Measurements from ENCODE around the gene DES. TPM values are rescaled to one million over a fixed set of nuclear protein-coding genes. Genes with fewer than 3 reads are reported as not detected.

DES gene
- polyA plus RNA-seq, 3 donors, result 5.5 to 10.1 (median 7.4) TPM

DNA sequence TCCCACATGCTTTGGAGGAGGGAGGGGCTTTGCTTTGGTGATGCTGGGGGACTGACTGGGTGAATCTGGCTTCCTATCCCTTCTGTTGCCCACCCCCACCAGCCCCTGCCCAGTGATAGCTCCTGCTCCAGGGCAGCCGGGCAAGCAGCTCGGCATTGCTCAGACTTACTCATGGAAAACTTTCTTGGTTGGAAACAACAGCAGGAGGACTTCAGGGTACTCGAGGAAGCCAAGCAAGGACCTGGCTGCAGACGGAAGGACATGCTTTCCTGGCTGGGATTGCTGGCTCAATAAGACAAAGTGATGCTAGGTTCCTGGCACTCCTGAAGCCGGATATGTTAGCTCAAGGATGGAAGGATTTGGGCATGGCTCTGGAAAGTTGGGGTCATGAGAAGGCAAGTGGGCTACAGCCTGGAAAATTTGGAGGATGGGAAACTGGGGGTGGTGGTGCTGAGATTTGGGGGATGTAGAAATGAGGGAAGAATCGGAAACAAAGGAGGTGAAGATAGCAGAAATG lies 19.6 kb downstream of the DES start:
- no peak for DNase-seq (ENCODE audit: low read depth in 3 of 3, low spot score in 2 of 3)

- no peak for DNase-seq (ENCODE audit: low read depth in 3 of 3, low spot score in 2 of 3)
Observed at GRCh38 chr2:219438453-219438852, 20.3 kb downstream of the DES start.

GRCh38 chr2:219439506-219439905 lies 21.3 kb downstream of the DES start:
- no peak for DNase-seq (ENCODE audit: low read depth in 3 of 3, low spot score in 2 of 3)

DNA sequence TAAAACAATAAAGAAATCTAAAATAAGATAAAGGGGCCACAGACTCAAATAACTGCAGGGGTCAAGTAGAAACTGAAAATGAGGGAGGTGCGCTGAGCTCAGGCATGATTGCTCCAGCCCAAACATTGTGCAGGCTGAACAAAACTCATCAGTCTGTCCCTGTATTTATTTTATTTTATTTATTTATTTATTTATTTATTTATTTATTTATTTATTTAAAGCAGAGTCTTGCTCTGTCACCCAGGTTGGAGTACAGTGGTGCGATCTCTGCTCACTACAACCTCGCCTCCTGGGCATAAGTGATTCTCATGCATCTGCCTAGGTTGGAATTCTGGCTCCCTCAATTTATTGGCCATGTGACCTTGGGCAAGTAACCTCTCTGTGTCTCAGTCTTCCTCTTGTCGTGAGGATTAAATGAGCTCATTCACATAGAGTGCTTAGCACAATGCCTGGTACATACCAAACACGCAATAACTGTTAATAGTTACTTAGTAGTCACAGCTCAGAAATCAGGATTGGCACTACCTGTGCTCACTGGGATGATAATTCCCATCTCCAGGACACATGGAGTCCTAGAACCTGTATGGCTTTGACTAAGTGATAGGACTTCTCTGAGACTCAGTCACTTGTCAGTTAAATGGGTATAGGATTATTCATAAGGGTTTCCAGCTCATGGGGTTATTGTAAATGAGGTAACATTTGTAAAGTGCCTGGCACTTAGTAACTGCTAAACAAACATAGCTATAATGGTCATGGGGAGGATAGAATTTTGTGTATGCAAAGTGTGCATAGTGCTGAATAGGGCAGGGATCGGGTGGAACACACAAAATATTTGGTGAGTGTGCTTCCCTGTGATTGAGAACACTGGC lies 22.4 kb downstream of the DES start:
- DNase-seq (ENCODE audit: low read depth in 3 of 3, low spot score in 2 of 3), result no peak

DNA sequence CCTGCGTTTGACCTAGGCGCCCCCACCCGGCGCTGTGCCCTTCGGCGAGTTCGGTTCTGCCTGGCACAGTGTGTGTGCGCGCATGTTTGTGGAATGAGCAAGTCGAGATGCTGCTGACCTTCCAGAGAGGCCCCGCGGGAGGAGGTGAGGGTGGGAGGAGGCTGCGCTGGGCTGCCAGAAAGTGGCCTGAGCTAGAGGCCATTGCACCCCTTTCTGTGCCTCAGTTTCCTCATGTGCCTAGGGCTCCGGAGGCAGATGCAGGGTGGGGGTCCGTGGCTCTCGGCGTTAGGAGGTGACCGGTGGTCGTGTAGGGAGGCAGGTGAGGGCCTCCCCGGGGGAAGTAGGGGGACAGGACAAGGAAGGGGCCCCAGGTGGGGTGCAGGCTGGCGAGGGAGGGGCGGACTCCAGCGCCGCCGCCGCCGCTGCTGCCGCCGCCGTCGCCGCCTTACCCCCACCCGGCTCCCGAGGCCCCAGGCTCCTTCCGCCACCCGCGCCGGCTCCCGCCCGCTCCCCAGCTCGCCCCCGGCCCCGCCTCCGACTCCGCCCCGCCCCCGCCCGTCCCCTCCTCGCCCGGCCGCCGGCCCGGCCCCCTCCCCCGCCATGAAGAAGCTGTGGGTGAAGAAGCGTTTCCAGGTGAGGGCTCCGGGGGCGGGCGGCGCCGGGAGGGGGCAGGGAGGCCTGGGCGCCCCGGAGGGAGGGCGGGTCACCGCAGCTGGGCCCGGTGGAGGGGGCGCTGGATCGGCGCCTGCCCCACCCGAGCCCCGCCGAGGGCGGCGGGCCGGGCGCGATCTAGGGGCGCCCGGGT lies 23.5 kb downstream of the DES start:
- no peak for DNase-seq (ENCODE audit: low read depth in 3 of 3, low spot score in 2 of 3)

DNA sequence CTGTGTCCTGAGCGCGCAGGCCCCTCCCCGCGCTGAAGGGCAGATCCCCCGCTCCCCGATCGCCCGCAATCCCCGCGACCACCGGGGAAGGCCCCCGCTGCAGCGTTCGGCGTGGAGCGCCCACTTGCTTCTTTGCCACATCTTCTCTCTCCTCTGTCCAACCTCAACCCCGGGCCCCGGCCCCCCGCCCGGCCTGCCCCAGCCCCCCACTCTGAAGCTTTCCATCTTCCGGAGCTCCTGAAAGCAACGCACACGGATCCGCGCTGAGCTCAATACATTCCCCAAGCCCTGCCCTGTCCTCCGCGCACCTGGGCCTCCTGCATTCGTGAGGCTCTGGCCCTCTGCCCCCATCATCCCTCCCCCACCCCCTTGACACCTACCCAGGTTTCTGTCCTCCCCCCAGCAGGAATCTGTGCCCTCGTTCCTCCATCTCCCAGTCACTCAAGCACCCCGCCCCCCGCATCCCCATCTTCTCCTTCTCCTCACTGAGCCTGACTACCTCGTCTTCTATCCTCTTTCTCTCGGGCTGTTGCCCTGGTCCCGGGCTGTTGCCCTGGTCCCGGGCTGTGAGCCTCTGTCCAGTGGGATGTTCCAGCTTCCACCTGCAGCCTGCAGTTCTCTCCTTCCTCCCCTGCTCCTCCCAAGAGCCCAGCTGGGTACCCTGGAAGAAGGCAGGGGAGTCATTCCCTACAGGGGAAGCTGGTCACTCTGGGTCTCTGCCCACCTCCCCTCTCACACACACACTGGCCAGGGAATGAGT lies 24.3 kb downstream of the DES start:
- DNase-seq (ENCODE audit: low read depth in 3 of 3, low spot score in 2 of 3), result no peak

- DNase-seq (ENCODE audit: low read depth in 3 of 3, low spot score in 2 of 3), result no peak
Observed at GRCh38 chr2:219443016-219443696, 25.0 kb downstream of the DES start.

GRCh38 chr2:219443697-219444023 lies 25.5 kb downstream of the DES start:
- DNase-seq (ENCODE audit: low read depth in 3 of 3, low spot score in 2 of 3), result no peak

DNA sequence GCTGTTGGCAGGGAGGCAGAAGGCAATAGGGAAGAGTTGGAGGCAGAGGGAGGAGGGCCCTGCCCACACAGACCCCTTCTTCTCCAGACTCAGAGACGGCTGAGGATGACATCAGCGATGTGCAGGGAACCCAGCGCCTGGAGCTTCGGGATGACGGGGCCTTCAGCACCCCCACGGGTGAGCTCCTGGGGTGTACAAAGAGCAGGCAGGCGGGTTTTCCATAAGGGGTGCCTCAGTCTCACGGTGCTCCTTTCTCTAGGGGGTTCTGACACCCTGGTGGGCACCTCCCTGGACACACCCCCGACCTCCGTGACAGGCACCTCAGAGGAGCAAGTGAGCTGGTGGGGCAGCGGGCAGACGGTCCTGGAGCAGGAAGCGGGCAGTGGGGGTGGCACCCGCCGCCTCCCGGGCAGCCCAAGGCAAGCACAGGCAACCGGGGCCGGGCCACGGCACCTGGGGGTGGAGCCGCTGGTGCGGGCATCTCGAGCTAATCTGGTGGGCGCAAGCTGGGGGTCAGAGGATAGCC lies 26.5 kb downstream of the DES start:
- DNase-seq (ENCODE audit: low read depth in 3 of 3, low spot score in 2 of 3), result no peak

GRCh38 chr2:219445220-219445640 lies 27.1 kb downstream of the DES start:
- DNase-seq (ENCODE audit: low read depth in 3 of 3, low spot score in 2 of 3), result no peak

DNA sequence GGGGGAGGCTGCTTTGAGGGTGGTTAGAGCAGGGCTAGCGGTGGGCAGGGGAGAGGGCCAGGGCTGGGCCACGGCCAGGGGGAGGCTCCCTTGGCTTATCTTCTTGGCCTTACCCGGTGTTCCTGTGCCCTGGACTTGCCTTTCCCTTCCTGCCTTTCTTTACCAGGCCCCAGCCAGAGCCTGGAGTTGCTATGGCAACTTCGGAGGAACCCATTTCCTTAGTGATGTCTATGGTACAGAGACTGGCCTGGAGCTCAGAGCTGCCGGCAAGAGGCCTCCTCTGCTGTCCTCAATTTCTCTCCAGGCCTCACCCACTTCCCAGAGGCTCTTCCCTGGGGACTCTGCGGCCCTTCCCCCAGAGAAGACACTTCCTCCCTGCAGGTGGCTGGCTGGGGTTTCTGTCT lies 27.9 kb downstream of the DES start:
- no peak for DNase-seq (ENCODE audit: low read depth in 3 of 3, low spot score in 2 of 3)

DNA sequence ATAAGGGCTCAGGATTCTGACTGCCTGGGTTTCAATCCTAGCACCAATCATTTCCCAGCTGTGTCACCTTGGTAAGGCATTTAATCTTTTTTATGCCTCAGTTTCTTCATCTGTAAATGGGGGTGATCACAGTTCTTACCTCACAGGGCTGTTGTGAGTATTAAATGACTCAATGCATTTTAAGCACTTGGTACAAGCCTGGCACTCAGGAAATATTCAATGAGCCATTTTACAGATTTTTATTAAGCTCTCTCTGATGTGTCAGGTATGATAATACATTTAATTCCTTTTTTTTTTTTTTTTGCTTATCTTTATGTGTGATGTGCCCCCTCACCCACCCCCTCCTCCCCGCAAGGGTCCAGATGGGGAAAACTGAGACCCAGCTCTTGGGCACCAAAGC lies 28.5 kb downstream of the DES start:
- no peak for DNase-seq (ENCODE audit: low read depth in 3 of 3, low spot score in 2 of 3)

GRCh38 chr2:219447242-219448098 lies 29.3 kb downstream of the DES start:
- no peak for DNase-seq (ENCODE audit: low read depth in 3 of 3, low spot score in 2 of 3)

GRCh38 chr2:219448099-219448775 lies 30.1 kb downstream of the DES start:
- DNase-seq (ENCODE audit: low read depth in 3 of 3, low spot score in 2 of 3), result no peak

- DNase-seq (ENCODE audit: low read depth in 3 of 3, low spot score in 2 of 3), result no peak
Observed at GRCh38 chr2:219448776-219449341, 30.7 kb downstream of the DES start.

GRCh38 chr2:219449609-219450008 lies 31.4 kb downstream of the DES start:
- DNase-seq (ENCODE audit: low read depth in 3 of 3, low spot score in 2 of 3), result no peak

DNA sequence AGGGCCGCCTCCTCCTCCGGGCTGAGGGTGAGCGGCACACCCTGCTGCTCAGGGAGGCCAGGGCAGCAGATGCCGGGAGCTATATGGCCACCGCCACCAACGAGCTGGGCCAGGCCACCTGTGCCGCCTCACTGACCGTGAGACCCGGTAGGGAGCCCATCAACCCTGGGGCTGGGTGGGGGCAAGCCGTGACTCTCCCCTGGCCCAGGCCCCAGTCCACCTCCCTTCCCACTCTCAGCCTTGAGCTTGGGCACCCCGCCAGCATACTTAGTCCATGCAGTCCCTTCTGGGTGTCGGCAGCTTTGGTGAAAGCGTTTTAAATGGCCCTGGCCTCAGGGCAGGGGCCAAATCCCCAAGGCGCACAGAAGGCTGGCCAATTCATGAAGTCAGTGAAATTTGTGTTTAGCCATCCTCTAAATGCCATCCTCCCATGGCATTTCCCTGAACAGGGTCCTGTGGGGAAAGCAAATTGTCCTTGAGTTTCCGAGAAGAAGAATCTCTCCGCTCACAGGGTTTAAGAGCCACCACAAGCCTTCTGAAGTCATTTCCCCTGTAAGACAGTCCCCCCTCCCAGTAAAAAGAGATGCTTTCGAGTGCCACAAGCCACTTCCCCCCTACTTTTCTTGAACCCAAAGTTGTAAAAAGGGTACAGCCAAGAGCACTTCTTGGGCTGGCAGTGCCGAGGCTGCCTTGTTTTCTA lies 33.6 kb downstream of the DES start:
- DNase-seq (ENCODE audit: low read depth in 3 of 3, low spot score in 2 of 3), result no peak

All from right renal cortex interstitium (tissue), 3 donors.